ENCODE results near the gene NCAPG2. TPM values are rescaled to one million over a fixed set of nuclear protein-coding genes. Genes with fewer than 3 reads are reported as not detected.
A peak's percentile ranks its signal among the peaks of the same experiment; 100 is the strongest.

The NCAPG2 gene
- total and polyA plus RNA-seq, 7 experiments from 2014 or later, result 1.3 to 88.7 (median 6.7) TPM

DNA sequence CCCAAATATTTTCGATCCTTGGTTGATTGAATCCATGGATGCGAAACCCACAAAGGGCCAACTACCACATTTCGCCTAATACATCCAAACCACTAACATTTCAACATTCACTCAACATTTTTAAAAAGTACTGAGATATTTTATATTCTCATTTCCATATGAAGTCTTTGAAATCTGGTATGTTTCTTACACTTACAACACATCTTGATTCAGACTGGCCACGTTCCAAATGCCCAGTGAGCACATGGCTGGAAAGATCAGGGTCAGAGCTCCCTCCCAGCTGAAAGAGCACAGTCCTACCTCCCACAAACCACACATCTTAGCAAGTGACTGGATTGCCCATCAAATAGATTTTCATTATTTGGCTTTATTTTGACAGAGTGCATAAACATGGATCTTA lies 18.9 kb downstream of the NCAPG2 start:
- Mint-ChIP-seq H3K27me3 (no peaks in the 10 kb centered on the region), H3K4me3 (no peak overlapping the region), H3K27ac (no peak overlapping the region), H3K4me1 (peaks cover 0 to 4% (median 0%) of the 10 kb centered on the region in 7 donors), H3K36me3 (peaks cover 3 to 25% (median 18%) of the 10 kb centered on the region in 5 donors), H3K9me3 (no peaks in the 10 kb centered on the region)
- H3K9me3 ChIP-seq (ENCODE audit: control insufficient read depth in 2 of 3, low read length in 3 of 3), result no peaks in the 10 kb centered on the region
- H3K27ac ChIP-seq (ENCODE audit: low read depth, low read length), result no peak overlapping the region
- no peaks in the 10 kb centered on the region for H3K27me3 ChIP-seq (ENCODE audit: control insufficient read depth in 2 of 2, insufficient read depth in 2 of 2, low read length in 2 of 2)
- intact Hi-C loops (cut with micrococcal nuclease), result no loop called here
- no peak for DNase-seq
- CTCF ChIA-PET, result interaction anchor here (1.4 kb wide), 1 partner anchor 10 kb away, joined by 4 read pairs; no protein-coding TSS in a partner anchor
- no peaks in the 10 kb centered on the region for H3K36me3 ChIP-seq (ENCODE audit: control insufficient read depth in 2 of 3, insufficient read depth in 3 of 3, low read length in 3 of 3)
- POLR2A ChIA-PET, result no interaction called here
- no peaks in the 10 kb centered on the region for H3K4me1 ChIP-seq (ENCODE audit: control insufficient read depth in 2 of 2, insufficient read depth in 2 of 2, low read length in 2 of 2)
- no peak overlapping the region for H3K4me3 ChIP-seq (ENCODE audit: low read length)
- ATAC-seq, result no peak

DNA sequence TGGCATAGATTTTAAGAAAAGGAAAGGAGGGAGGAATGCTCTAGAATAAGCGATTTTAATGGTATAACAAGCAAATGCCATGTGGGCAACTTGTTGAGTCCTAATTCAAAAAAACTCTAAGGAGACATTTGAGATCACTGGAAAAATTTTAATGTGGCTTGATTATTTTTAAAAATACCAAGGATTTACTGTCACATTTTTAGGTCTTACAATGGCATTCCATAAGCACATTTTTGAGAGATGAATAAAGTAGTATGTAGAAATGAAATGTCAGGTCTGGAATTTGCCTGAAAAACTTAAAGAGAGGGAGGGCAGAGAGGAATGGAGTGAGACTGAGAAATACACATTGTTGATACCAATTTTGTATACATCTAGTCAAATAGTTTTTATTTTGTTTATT lies 20.3 kb downstream of the NCAPG2 start:
- ChIA-PET POLR2A (no interaction called here), CTCF (no interaction called here)
- no peaks in the 10 kb centered on the region for H3K4me1 ChIP-seq (ENCODE audit: control insufficient read depth in 2 of 2, insufficient read depth in 2 of 2, low read length in 2 of 2)
- Mint-ChIP-seq H3K36me3 (peaks cover 3 to 33% (median 19%) of the 10 kb centered on the region in 5 donors), H3K9me3 (no peaks in the 10 kb centered on the region), H3K27me3 (no peaks in the 10 kb centered on the region), H3K4me1 (peaks cover 0 to 11% (median 4%) of the 10 kb centered on the region in 7 donors), H3K27ac (no peak overlapping the region), H3K4me3 (no peak overlapping the region)
- no peaks in the 10 kb centered on the region for H3K9me3 ChIP-seq (ENCODE audit: control insufficient read depth in 2 of 3, low read length in 3 of 3)
- DNase-seq (no peak), ATAC-seq (no peak)
- no peak overlapping the region for H3K4me3 ChIP-seq (ENCODE audit: low read length)
- no peaks in the 10 kb centered on the region for H3K27me3 ChIP-seq (ENCODE audit: control insufficient read depth in 2 of 2, insufficient read depth in 2 of 2, low read length in 2 of 2)
- no peak overlapping the region for H3K27ac ChIP-seq (ENCODE audit: low read depth, low read length)
- intact Hi-C loops (cut with micrococcal nuclease), result no loop called here
- H3K36me3 ChIP-seq (ENCODE audit: control insufficient read depth in 2 of 3, insufficient read depth in 3 of 3, low read length in 3 of 3), result no peaks in the 10 kb centered on the region

DNA sequence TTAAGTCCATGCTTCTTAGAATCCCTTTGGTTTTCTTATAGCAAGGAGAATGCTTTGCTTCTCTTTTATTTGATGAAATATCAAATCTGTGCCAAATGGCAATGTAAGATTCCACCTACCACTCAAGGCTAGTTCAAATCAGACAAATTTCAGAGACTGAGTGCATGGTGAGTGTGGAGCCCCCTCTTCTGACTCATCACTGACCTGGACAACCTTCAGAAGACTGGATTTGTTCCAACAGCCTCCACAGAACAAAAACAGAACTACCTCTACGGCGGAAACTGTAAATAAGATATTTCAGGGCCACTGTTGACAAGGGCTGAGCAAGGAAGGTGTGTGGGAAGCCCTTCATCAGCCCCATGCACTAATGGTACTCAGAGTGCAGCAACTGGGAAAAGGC lies 21.1 kb downstream of the NCAPG2 start:
- no peaks in the 10 kb centered on the region for H3K27me3 Mint-ChIP-seq
- H3K27ac Mint-ChIP-seq, result no peak overlapping the region
- H3K4me1 Mint-ChIP-seq, result peaks cover 0 to 12% (median 4%) of the 10 kb centered on the region in 7 donors
- no peak overlapping the region for H3K4me3 Mint-ChIP-seq
- Histone ChIP-seq H3K4me3 (ENCODE audit: low read length) (no peak overlapping the region), H3K27ac (ENCODE audit: low read depth, low read length) (no peak overlapping the region), H3K4me1 (ENCODE audit: control insufficient read depth in 2 of 2, insufficient read depth in 2 of 2, low read length in 2 of 2) (no peaks in the 10 kb centered on the region), H3K27me3 (ENCODE audit: control insufficient read depth in 2 of 2, insufficient read depth in 2 of 2, low read length in 2 of 2) (no peaks in the 10 kb centered on the region), H3K36me3 (ENCODE audit: control insufficient read depth in 2 of 3, insufficient read depth in 3 of 3, low read length in 3 of 3) (no peaks in the 10 kb centered on the region), H3K9me3 (ENCODE audit: control insufficient read depth in 2 of 3, low read length in 3 of 3) (no peaks in the 10 kb centered on the region)
- H3K9me3 Mint-ChIP-seq, result no peaks in the 10 kb centered on the region
- DNase-seq (no peak), ATAC-seq (no peak)
- intact Hi-C loops (cut with micrococcal nuclease), result no loop called here
- H3K36me3 Mint-ChIP-seq, result peaks cover 0 to 33% (median 22%) of the 10 kb centered on the region in 5 donors
- POLR2A ChIA-PET, result no interaction called here
- CTCF ChIA-PET, result no interaction called here

DNA sequence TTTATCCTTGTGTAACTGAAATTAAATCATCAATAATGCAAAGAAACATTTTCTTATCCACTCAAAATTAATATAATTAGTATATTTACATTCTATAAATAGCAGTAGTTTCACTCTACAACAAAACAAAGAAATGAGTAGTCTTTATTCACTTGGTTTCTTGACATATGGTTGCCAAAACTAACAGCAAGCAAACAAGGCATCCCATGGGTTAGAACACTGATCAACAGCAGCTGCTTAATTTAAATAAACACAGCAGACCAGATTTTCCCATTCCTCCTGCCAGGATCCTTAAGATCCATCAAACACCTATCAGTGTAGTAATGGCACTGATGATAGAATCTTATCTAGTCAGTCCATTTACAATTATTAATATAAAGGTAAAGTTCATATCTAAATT lies 22.1 kb downstream of the NCAPG2 start:
- H3K27me3 ChIP-seq (ENCODE audit: control insufficient read depth in 2 of 2, insufficient read depth in 2 of 2, low read length in 2 of 2), result no peaks in the 10 kb centered on the region
- ChIA-PET POLR2A (no interaction called here), CTCF (no interaction called here)
- no peak for DNase-seq
- intact Hi-C loops (cut with micrococcal nuclease), result no loop called here
- H3K9me3 Mint-ChIP-seq, result no peaks in the 10 kb centered on the region
- H3K9me3 ChIP-seq (ENCODE audit: control insufficient read depth in 2 of 3, low read length in 3 of 3), result no peaks in the 10 kb centered on the region
- no peak overlapping the region for H3K4me3 Mint-ChIP-seq
- H3K36me3 ChIP-seq (ENCODE audit: control insufficient read depth in 2 of 3, insufficient read depth in 3 of 3, low read length in 3 of 3), result no peaks in the 10 kb centered on the region
- ATAC-seq, result no peak
- no peaks in the 10 kb centered on the region for H3K4me1 ChIP-seq (ENCODE audit: control insufficient read depth in 2 of 2, insufficient read depth in 2 of 2, low read length in 2 of 2)
- peaks cover 0 to 25% (median 16%) of the 10 kb centered on the region in 5 donors for H3K36me3 Mint-ChIP-seq
- H3K27ac Mint-ChIP-seq, result no peak overlapping the region
- no peaks in the 10 kb centered on the region for H3K27me3 Mint-ChIP-seq
- peaks cover 0 to 12% (median 4%) of the 10 kb centered on the region in 7 donors for H3K4me1 Mint-ChIP-seq
- no peak overlapping the region for H3K4me3 ChIP-seq (ENCODE audit: low read length)
- no peak overlapping the region for H3K27ac ChIP-seq (ENCODE audit: low read depth, low read length)

DNA sequence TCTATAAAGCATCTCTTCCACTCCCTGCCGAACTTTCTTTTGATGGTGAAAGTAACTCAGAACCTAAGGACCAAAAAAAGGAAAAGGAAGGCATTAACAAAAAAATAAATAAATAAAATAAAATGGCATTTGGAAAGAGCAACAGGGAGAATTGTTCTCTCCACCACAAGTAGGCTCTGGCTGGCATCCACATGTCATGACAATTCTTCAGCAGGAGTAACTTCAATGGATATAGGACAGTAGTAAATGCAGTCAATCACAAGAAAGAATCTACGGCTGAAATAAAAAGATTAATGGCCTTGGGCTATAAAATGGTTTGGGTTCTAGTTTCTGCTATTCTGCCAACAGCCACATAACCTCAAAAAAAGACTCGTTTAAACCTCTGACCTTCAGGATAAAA lies 23.9 kb downstream of the NCAPG2 start:
- Mint-ChIP-seq H3K4me3 (no peak overlapping the region), H3K27ac (no peak overlapping the region), H3K36me3 (peaks cover 0 to 26% (median 18%) of the 10 kb centered on the region in 5 donors), H3K27me3 (no peaks in the 10 kb centered on the region), H3K4me1 (peaks cover 0 to 20% (median 4%) of the 10 kb centered on the region in 7 donors), H3K9me3 (no peaks in the 10 kb centered on the region)
- ChIA-PET CTCF (no interaction called here), POLR2A (no interaction called here)
- Histone ChIP-seq H3K27ac (ENCODE audit: low read depth, low read length) (no peak overlapping the region), H3K4me3 (ENCODE audit: low read length) (no peak overlapping the region), H3K9me3 (ENCODE audit: control insufficient read depth in 2 of 3, low read length in 3 of 3) (no peaks in the 10 kb centered on the region), H3K4me1 (ENCODE audit: control insufficient read depth in 2 of 2, insufficient read depth in 2 of 2, low read length in 2 of 2) (no peaks in the 10 kb centered on the region), H3K36me3 (ENCODE audit: control insufficient read depth in 2 of 3, insufficient read depth in 3 of 3, low read length in 3 of 3) (peaks cover 0 to 4% (median 0%) of the 10 kb centered on the region in 3 experiments), H3K27me3 (ENCODE audit: control insufficient read depth in 2 of 2, insufficient read depth in 2 of 2, low read length in 2 of 2) (no peaks in the 10 kb centered on the region)
- ATAC-seq (no peak), DNase-seq (no peak)
- intact Hi-C loops (cut with micrococcal nuclease), result no loop called here

DNA sequence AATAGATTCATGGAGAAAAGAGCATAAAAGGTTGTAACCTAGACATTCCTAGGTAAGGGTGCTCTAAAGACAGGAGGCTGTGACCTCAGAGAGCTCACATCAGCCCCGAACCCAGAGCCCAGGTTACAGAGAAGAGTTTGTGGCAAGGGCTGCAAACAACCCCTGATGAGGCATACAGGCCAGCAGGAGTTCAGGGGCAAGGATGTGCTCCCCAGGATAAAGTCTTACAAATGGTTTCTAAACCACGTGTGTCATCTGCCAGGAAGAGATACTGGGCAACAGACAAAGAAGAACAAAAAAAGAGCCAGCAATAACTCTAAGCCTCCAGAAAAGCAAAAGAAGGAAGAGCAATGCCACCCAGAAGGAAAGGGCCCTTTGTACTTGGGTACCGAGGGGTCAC lies 27.7 kb downstream of the NCAPG2 start:
- Histone ChIP-seq H3K4me3 (ENCODE audit: low read length) (no peak overlapping the region), H3K9me3 (ENCODE audit: control insufficient read depth in 2 of 3, low read length in 3 of 3) (no peaks in the 10 kb centered on the region), H3K36me3 (ENCODE audit: control insufficient read depth in 2 of 3, insufficient read depth in 3 of 3, low read length in 3 of 3) (peaks cover 0 to 4% (median 0%) of the 10 kb centered on the region in 3 experiments), H3K4me1 (ENCODE audit: control insufficient read depth in 2 of 2, insufficient read depth in 2 of 2, low read length in 2 of 2) (no peaks in the 10 kb centered on the region), H3K27ac (ENCODE audit: low read depth, low read length) (no peak overlapping the region), H3K27me3 (ENCODE audit: control insufficient read depth in 2 of 2, insufficient read depth in 2 of 2, low read length in 2 of 2) (no peaks in the 10 kb centered on the region)
- CTCF ChIA-PET, result no interaction called here
- peaks cover 0 to 29% (median 4%) of the 10 kb centered on the region in 7 donors for H3K4me1 Mint-ChIP-seq
- H3K27ac Mint-ChIP-seq, result peak overlapping the region in 1 of 9 donors; percentile 10
- no peaks in the 10 kb centered on the region for H3K9me3 Mint-ChIP-seq
- ATAC-seq, result no peak
- POLR2A ChIA-PET, result no interaction called here
- no peak for DNase-seq
- peaks cover 0 to 37% (median 25%) of the 10 kb centered on the region in 5 donors for H3K36me3 Mint-ChIP-seq
- no peak overlapping the region for H3K4me3 Mint-ChIP-seq
- no peaks in the 10 kb centered on the region for H3K27me3 Mint-ChIP-seq
- intact Hi-C loops (cut with micrococcal nuclease), result no loop called here

DNA sequence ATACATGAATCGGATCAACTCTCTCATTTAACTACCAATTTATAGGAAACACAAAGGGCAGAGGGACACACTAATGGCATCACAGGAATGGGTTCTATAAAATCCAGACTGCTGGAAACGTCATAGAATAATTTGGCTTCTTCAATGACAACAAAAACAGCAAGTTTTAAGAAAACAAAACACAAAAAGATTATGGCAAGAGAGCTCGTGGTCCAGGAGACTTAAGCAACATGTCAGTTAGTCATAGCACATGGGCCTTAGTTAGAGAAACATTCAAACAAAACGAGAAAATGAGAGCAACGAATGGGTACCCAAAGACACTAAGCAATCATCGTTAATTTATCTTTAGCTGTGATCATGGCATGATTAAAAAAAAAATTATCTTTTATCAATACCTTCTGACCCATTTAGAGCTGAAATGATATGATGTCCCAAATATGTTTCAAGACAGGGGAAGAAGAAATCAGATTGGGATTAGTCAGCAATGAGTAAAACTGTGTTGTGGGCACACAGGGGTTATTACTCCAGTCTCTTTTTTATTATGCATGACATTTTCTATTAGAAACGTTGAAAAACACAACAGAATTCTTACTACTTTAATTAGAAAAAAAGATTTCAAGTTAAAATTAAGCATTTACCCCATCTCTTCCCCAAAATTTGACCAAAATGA lies 28.3 kb downstream of the NCAPG2 start:
- ATAC-seq, result no peak
- no peak for DNase-seq
- intact Hi-C loops (cut with micrococcal nuclease), result no loop called here
- H3K27me3 Mint-ChIP-seq, result no peaks in the 10 kb centered on the region
- Histone ChIP-seq H3K36me3 (ENCODE audit: control insufficient read depth in 2 of 3, insufficient read depth in 3 of 3, low read length in 3 of 3) (peaks cover 0 to 4% (median 0%) of the 10 kb centered on the region in 3 experiments), H3K27ac (ENCODE audit: low read depth, low read length) (no peak overlapping the region), H3K27me3 (ENCODE audit: control insufficient read depth in 2 of 2, insufficient read depth in 2 of 2, low read length in 2 of 2) (no peaks in the 10 kb centered on the region), H3K9me3 (ENCODE audit: control insufficient read depth in 2 of 3, low read length in 3 of 3) (no peaks in the 10 kb centered on the region), H3K4me1 (ENCODE audit: control insufficient read depth in 2 of 2, insufficient read depth in 2 of 2, low read length in 2 of 2) (no peaks in the 10 kb centered on the region), H3K4me3 (ENCODE audit: low read length) (no peak overlapping the region)
- POLR2A ChIA-PET, result no interaction called here
- H3K27ac Mint-ChIP-seq, result no peak overlapping the region
- no peaks in the 10 kb centered on the region for H3K9me3 Mint-ChIP-seq
- H3K36me3 Mint-ChIP-seq, result peaks cover 3 to 41% (median 28%) of the 10 kb centered on the region in 5 donors
- peaks cover 0 to 29% (median 4%) of the 10 kb centered on the region in 7 donors for H3K4me1 Mint-ChIP-seq
- H3K4me3 Mint-ChIP-seq, result no peak overlapping the region
- CTCF ChIA-PET, result no interaction called here
